HepG2 (cell line): ENCODE data around the gene ZBTB1. TPM values are rescaled to one million over a fixed set of nuclear protein-coding genes. Genes with fewer than 3 reads are reported as not detected.
A peak's percentile ranks its signal among the peaks of the same experiment; 100 is the strongest.

Experiments used
- AHDC1 ChIP-seq: sonication (generic); formaldehyde crosslinking; IDR thresholded peaks from 2 replicates; pipeline ENCODE4 v1.5.1; 2020; ENCODE audit warnings: mild to moderate bottlenecking, missing genetic modification reagents, borderline replicate concordance
- ARNT2 ChIP-seq: sonication (generic); formaldehyde crosslinking; IDR thresholded peaks from 2 replicates; pipeline ENCODE4 v1.8.0; 2022; ENCODE audit warnings: mild to moderate bottlenecking, low read depth, missing genetic modification reagents, moderate library complexity
- GPN1 ChIP-seq: sonication (generic); formaldehyde crosslinking; IDR thresholded peaks from 2 replicates; pipeline ENCODE4 v1.5.1; 2020; ENCODE audit warnings: missing genetic modification reagents, borderline replicate concordance
- JDP2 ChIP-seq: sonication (generic); formaldehyde crosslinking; IDR thresholded peaks from 2 replicates; pipeline ENCODE4 v1.8.1; 2022; ENCODE audit warnings: missing genetic modification reagents, borderline replicate concordance
- KDM3A ChIP-seq: IDR thresholded peaks from 2 replicates; pipeline ENCODE4 v1.6.1; 2018; ENCODE audit warnings: low read depth, missing compliant biosample characterization
- MBNL3 ChIP-seq: fragments of 250-450 bp; sonication (Bioruptor Pico); conservative IDR thresholded peaks from 2 replicates; pipeline ENCODE4 v1.8.0; 2022; ENCODE audit warnings: mild to moderate bottlenecking, inconsistent platforms
- NCOA2 ChIP-seq: sonication (generic); formaldehyde crosslinking; IDR thresholded peaks from 2 replicates; pipeline ENCODE4 v1.8.0; 2022; ENCODE audit warnings: inconsistent platforms
- SNAI1 ChIP-seq: sonication (generic); formaldehyde crosslinking; IDR thresholded peaks from 2 replicates; pipeline ENCODE4 v1.5.0; 2020; ENCODE audit warnings: mild to moderate bottlenecking, missing genetic modification reagents, borderline replicate concordance
- SP1 ChIP-seq, 2 experiments: fragments of 450-650 bp in 1 of 2; sonication (generic) in 1 of 2; formaldehyde crosslinking in 1 of 2; IDR thresholded peaks; 2 replicates each; pipeline versions ENCODE4 v1.4.0 to v1.6.1; 2016 to 2020; ENCODE audit warnings: missing genetic modification reagents in 1 of 2
- ZBTB46 ChIP-seq: sonication (generic); formaldehyde crosslinking; IDR thresholded peaks from 2 replicates; pipeline ENCODE4 v1.4.0; 2020; ENCODE audit warnings: mild to moderate bottlenecking, missing genetic modification reagents, borderline replicate concordance
- ZNF230 ChIP-seq: sonication (generic); formaldehyde crosslinking; IDR thresholded peaks from 2 replicates; pipeline ENCODE4 v1.4.0; 2020; ENCODE audit warnings: mild to moderate bottlenecking, missing genetic modification reagents
- ZNF616 ChIP-seq: sonication (generic); formaldehyde crosslinking; IDR thresholded peaks from 2 replicates; pipeline ENCODE4 v1.5.0; 2020; ENCODE audit warnings: low read depth, mild to moderate bottlenecking, missing genetic modification reagents
- ZNF660 ChIP-seq: sonication (generic); formaldehyde crosslinking; IDR thresholded peaks from 2 replicates; pipeline ENCODE4 v1.5.1; 2020; ENCODE audit warnings: mild to moderate bottlenecking, low read depth, missing genetic modification reagents, borderline replicate concordance
- ZNF747 ChIP-seq: sonication (generic); formaldehyde crosslinking; IDR thresholded peaks from 2 replicates; pipeline ENCODE4 v1.8.1; 2023; ENCODE audit warnings: missing genetic modification reagents, mild to moderate bottlenecking, borderline replicate concordance
- ZSCAN31 ChIP-seq: sonication (generic); formaldehyde crosslinking; IDR thresholded peaks from 2 replicates; pipeline ENCODE4 v1.5.0; 2020; ENCODE audit warnings: low read depth, mild to moderate bottlenecking, missing genetic modification reagents
- ZSCAN5A ChIP-seq: sonication (generic); formaldehyde crosslinking; IDR thresholded peaks from 2 replicates; pipeline ENCODE4 v1.8.0; 2022; ENCODE audit warnings: mild to moderate bottlenecking, missing genetic modification reagents, borderline replicate concordance
- polyA plus RNA-seq, 8 experiments: library from polyadenylated mRNA; depleted of rRNA in 3 of 8; stranded (reverse) in 7 of 8; unstranded in 1 of 8; fragments of >200 nt; fragmentation: Illumina TruSeq in 4 of 8; extraction: Trizol in 4 of 8; gene quantifications; 2 replicates each; pipeline versions ENCODE4 v1.2.1 to v1.2.3, GENCODE V29; 2011 to 2016; ENCODE audit warnings: low read depth in 4 of 8, missing spikeins in 1 of 8, mixed read lengths in 1 of 8; ENCODE audit not compliant: insufficient read depth in 1 of 8
- total RNA-seq, 5 experiments: library from RNA; depleted of rRNA; stranded (reverse); fragments of >200 nt; fragmentation: Illumina TruSeq; extraction: Trizol; gene quantifications; 2 replicates each; pipeline ENCODE4 v1.2.3, GENCODE V29; 2016; ENCODE audit warnings: low read depth in 1 of 5

ZBTB1 gene
- total and polyA plus RNA-seq, 2 of the 13 experiments (the other 11 are each of a cell fraction or from before 2014, with no cell fraction given) = 18.8 to 22.6 TPM

- TF ChIP-seq AHDC1 (no peak), KDM3A (CRISPR knock-in tag) (no peak), ZNF230 (CRISPR knock-in tag) (no peak), ZNF660 (no peak), ZSCAN5A (CRISPR knock-in tag) (no peak), MBNL3 (CRISPR knock-in tag) (no peak), SNAI1 (no peak), JDP2 (CRISPR knock-in tag) (no peak), GPN1 (CRISPR knock-in tag) (no peak), ZNF616 (CRISPR knock-in tag) (no peak), ARNT2 (CRISPR knock-in tag) (peak; percentile 68), SP1 (IDR thresholded peaks at IDR 0.05) (no peak), SP1 (CRISPR knock-in tag; IDR thresholded peaks at IDR 0.05) (peak; percentile 83), ZBTB46 (CRISPR knock-in tag) (no peak), ZSCAN31 (0 out of 2 replicates have a peak, but pooled peaks have one; percentile 41), NCOA2 (CRISPR knock-in tag) (no peak), ZNF747 (CRISPR knock-in tag) (no peak)
Measured at GRCh38 chr14:64540208-64541202, 35.9 kb downstream of the ZBTB1 start, which contains the start of gene HSPA2 (continued).
